ENCODE measurements around the gene F7. TPM values are rescaled to one million over a fixed set of nuclear protein-coding genes. Genes with fewer than 3 reads are reported as not detected.

Gene F7
- total RNA-seq, 4 donors from 2014 or later, result 0.20 to 1.2 TPM; not detected in 2

DNA sequence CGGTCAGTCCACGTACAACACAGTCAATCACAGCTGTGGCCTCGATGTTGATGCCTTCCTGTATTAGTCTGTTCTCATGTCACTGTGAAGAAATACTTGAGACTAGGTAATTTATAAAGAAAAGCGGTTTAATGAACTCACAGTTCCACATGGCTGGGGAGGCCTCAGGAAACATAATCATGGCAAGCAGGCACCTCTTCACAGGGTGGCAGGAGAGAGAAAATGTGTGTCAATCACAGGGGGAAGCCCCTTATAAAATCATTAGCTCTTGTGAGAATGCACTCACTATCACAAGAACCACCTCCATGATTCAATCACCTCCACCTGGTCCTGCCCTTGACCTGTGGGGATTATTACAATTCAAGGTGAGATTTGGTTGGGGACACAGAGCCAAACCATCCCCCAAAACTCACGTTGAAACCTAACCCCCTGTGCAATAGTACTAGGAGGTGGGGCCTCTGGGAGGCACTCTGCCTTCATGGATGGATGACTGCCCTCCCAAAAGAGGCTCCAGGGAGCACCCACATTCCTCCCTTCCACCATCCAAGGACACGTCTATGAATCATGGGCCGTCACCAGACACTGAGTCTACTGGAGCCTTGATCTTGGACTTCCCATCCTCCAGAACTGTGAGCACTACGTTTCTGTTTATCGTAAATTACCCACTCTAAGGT lies 50.5 kb downstream of the F7 start:
- intact Hi-C loops (cut with DNase I; ENCODE audit: low total_unique reads), result loop anchor here (2.0 to 10.0 kb wide), 3 partner anchors 53 to 139 kb away; partner anchors contain the start of genes CUL4A, LAMP1 and PCID2
- no peak overlapping the region for H3K27ac ChIP-seq
- DNase-seq (no peak), ATAC-seq (no peak)
- in situ Hi-C loops (cut with MboI; ENCODE audit: low sequenced_read_pairs in 4 of 4), result no loop called here
- H3K9me3 ChIP-seq, result no peaks in the 10 kb centered on the region
- H3K27me3 ChIP-seq, result no peaks in the 10 kb centered on the region
- H3K4me3 ChIP-seq, result no peak overlapping the region
- TF ChIP-seq, protein P1, sequence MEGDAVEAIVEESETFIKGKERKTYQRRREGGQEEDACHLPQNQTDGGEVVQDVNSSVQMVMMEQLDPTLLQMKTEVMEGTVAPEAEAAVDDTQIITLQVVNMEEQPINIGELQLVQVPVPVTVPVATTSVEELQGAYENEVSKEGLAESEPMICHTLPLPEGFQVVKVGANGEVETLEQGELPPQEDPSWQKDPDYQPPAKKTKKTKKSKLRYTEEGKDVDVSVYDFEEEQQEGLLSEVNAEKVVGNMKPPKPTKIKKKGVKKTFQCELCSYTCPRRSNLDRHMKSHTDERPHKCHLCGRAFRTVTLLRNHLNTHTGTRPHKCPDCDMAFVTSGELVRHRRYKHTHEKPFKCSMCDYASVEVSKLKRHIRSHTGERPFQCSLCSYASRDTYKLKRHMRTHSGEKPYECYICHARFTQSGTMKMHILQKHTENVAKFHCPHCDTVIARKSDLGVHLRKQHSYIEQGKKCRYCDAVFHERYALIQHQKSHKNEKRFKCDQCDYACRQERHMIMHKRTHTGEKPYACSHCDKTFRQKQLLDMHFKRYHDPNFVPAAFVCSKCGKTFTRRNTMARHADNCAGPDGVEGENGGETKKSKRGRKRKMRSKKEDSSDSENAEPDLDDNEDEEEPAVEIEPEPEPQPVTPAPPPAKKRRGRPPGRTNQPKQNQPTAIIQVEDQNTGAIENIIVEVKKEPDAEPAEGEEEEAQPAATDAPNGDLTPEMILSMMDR (IDR thresholded peaks at IDR 0.05 in 4 of 5, conservative IDR thresholded peaks at IDR 0.05 in 1 of 5), result no peak
- TF ChIP-seq POLR2A (IDR thresholded peaks at IDR 0.05), result no peak
- no peaks in the 10 kb centered on the region for H3K36me3 ChIP-seq
- H3K4me1 ChIP-seq, result peaks cover 9 to 16% of the 10 kb centered on the region in 2 donors

DNA sequence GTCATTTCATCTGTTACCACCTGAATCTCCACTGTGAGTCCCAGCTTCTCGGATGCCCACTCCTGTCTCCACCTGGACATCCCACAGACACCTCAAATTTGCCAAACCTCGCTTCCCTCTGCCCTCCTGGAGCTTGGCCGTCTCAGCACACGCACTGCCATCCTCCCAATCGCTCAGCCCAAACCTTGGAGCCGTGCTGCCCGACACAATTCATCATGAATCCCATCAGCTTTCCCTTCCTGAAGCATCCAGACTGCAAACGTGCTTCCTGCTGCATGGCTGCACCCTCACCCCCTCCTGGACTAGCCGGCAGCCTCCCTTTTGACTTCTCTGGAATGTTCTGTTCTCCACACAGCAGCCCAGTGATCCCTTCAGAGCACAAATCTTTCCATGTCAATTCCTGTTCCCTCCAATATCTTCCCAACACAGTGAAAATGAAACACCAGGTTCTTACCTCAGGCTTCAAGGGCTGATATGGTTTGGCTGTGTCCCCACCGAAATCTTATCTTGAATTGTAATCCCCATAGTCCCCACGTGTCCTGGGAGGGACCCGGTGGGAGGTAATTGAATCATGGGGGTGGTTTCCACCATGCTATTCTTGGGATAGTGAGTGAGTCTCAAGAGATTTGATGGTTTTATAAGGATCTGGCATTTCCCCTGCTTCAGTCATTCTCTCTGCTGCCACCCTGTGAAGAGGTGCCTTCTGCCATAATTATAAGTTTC lies 51.8 kb downstream of the F7 start:
- intact Hi-C loops (cut with DNase I; ENCODE audit: low total_unique reads) (loop anchor here (10.0 kb wide), 2 partner anchors 123 to 137 kb away; partner anchors contain the start of gene LAMP1), in situ Hi-C loops (cut with MboI; ENCODE audit: low sequenced_read_pairs in 4 of 4) (no loop called here)
- no peak for TF ChIP-seq POLR2A (IDR thresholded peaks at IDR 0.05)
- TF ChIP-seq, protein P1 (IDR thresholded peaks at IDR 0.05 in 4 of 5, conservative IDR thresholded peaks at IDR 0.05 in 1 of 5), result no peak
- H3K27me3 ChIP-seq, result no peaks in the 10 kb centered on the region
- H3K4me3 ChIP-seq, result no peak overlapping the region
- H3K27ac ChIP-seq, result no peak overlapping the region
- H3K9me3 ChIP-seq, result no peaks in the 10 kb centered on the region
- DNase-seq (no peak), ATAC-seq (no peak)
- peaks cover 6 to 16% of the 10 kb centered on the region in 2 donors for H3K4me1 ChIP-seq
- H3K36me3 ChIP-seq, result no peaks in the 10 kb centered on the region

DNA sequence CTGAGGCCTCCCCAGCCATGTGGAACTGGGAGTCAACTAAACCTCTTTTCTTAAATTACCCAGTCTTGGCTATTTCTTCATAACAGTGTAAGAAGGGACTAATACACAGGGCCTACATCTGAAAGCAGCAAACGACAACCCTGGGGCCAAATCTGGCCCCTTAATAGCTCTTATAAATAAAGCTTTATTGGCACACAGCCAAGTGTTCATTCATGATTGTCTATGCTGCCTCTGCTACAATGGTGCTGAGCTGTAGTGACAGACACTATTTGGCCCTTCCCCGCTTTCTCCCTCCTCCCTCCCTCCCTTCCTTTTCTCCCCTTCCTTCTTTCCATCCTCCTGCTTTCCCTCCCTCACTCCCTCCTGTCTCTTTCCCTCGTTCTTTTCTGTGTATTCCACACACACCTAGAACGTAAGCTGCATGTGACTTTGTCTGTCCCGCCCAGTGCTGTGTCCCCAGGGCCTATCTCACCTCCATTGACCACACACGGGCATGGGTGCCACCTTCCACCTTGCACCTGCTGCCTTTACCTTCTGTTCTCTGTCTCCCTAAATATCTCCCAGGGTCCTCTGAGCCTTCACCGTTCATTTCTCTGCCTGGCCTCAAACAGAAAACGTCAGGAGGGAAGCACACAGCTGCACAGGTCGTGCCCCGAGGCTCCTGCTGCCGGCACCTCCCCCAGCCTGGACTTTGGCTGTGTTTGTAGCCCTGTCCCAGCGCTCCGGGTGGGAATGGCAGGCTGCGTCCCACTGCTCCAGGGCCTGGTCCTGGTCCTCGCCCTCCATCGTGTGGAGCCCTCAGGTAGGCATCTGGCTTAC lies 52.5 kb downstream of the F7 start, which contains the start of gene PROZ:
PROZ (plus strand) TSS at position 720 of the 819 bp plus-strand sequence; CDS start at position 733, 13 bp downstream.
- Histone ChIP-seq H3K27me3 (peaks cover 5% of the 10 kb centered on the region in 3 donors), H3K4me3 (no peak within 1 kb of the TSS), H3K9me3 (no peaks in the 10 kb centered on the region), H3K27ac (no peak within 1 kb of the TSS), H3K36me3 (no peaks in the 10 kb centered on the region), H3K4me1 (peaks cover 0 to 9% of the 10 kb centered on the region in 2 donors)
- intact Hi-C loops (cut with DNase I; ENCODE audit: low total_unique reads) (loop anchor here (10.0 kb wide), 2 partner anchors 123 to 137 kb away; partner anchors contain the start of gene LAMP1), in situ Hi-C loops (cut with MboI; ENCODE audit: low sequenced_read_pairs in 4 of 4) (no loop called here)
- no peak for ATAC-seq
- no peak for DNase-seq
- TF ChIP-seq POLR2A (IDR thresholded peaks at IDR 0.05), result no peak
- TF ChIP-seq, protein P1 (IDR thresholded peaks at IDR 0.05 in 4 of 5, conservative IDR thresholded peaks at IDR 0.05 in 1 of 5), result no peak

DNA sequence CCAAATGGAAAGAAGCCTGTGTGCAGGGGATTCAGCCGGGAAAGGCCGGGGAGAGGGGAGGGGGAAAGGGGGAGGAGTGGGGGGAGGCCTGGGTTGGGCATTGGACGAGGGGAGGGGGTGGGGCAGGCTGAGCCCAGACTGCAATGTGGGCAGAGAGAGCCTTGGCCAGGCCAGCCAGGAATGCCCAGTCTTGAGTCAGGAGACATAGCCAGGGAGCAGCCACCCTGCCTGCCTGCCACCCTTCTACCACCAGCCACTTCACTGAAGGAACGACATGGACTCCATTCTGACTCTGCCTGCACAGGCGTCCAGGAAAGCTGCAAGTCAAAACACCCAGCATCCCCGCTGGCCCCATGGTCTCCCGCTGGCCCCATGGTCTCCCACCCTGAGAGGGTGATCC lies 53.4 kb downstream of the F7 start:
- ATAC-seq, result no peak
- intact Hi-C loops (cut with DNase I; ENCODE audit: low total_unique reads) (loop anchor here (10.0 kb wide), 2 partner anchors 124 to 136 kb away; partner anchors contain the start of gene LAMP1), in situ Hi-C loops (cut with MboI; ENCODE audit: low sequenced_read_pairs in 4 of 4) (no loop called here)
- Histone ChIP-seq H3K9me3 (no peaks in the 10 kb centered on the region), H3K4me3 (no peak overlapping the region), H3K36me3 (no peaks in the 10 kb centered on the region), H3K4me1 (peaks cover 0 to 5% of the 10 kb centered on the region in 2 donors), H3K27me3 (peaks cover 11 to 13% (median 12%) of the 10 kb centered on the region in 3 donors), H3K27ac (no peak overlapping the region)
- no peak for DNase-seq
- TF ChIP-seq, protein P1 (IDR thresholded peaks at IDR 0.05 in 4 of 5, conservative IDR thresholded peaks at IDR 0.05 in 1 of 5), result no peak
- no peak for TF ChIP-seq POLR2A (IDR thresholded peaks at IDR 0.05)
